C4-2B (cell line): ENCODE results near the gene RPIA.

Experiments
- CTCF ChIP-seq: fragments of 450-650 bp; conservative IDR thresholded peaks from 2 replicates; pipeline ENCODE4 v1.5.1; 2017; ENCODE audit warnings: mild to moderate bottlenecking
- ZFX ChIP-seq: fragments of 450-650 bp; IDR thresholded peaks from 2 replicates; pipeline ENCODE4 v1.6.1; 2017

- TF ChIP-seq CTCF (no peak), ZFX (no peak)
Observed at GRCh38 chr2:88738271-88738670, 46.8 kb downstream of the RPIA start.
